ENCODE data around the gene METTL26. TPM values are rescaled to one million over a fixed set of nuclear protein-coding genes. Genes with fewer than 3 reads are reported as not detected.

The METTL26 gene
- total RNA-seq, 1 experiment from 2014 or later: 60.9 TPM

DNA sequence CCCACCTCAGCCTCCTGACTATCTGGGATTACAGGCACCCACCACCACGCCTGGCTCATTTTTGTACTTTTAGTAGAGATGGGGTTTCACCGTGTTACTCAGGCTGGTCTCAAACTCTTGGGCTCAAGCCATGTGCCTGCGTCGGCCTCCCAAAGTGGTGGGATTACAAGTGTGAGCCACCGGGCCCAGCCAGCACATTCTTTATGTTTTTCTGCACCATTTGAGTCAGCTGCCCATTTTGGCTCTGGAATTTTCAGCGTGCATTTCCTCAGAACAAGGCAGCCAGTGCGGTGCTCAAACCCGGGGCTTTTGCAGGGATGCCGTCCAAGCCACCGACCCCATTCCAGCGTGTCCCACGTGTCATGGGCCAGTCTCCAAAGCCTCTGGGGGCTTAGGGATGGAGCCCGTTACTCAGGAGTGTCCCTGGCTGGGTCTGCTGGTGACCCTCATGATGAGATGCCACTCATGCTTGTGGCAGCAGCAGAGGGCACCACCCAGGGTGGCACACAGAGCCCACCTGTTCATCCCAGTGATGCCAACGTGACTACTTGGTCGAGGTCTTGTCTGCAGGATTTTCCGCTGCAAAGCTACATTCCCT, 50.0 kb downstream of the METTL26 start:
- Histone ChIP-seq H3K4me3 (no peak overlapping the region), H3K27ac (no peak overlapping the region), H3K36me3 (no peaks in the 10 kb centered on the region), H3K27me3 (no peaks in the 10 kb centered on the region), H3K9me3 (replicated peaks) (no peaks in the 10 kb centered on the region), H3K4me1 (no peaks in the 10 kb centered on the region)
- peak in 1 of 2 experiments; percentile 6 for DNase-seq

- no peaks in the 10 kb centered on the region for H3K9me3 ChIP-seq (replicated peaks)
- H3K27ac ChIP-seq: no peak overlapping the region
- H3K4me3 ChIP-seq: no peak overlapping the region
- no peaks in the 10 kb centered on the region for H3K36me3 ChIP-seq
- H3K4me1 ChIP-seq: no peaks in the 10 kb centered on the region
- no peaks in the 10 kb centered on the region for H3K27me3 ChIP-seq
- DNase-seq: peak in 1 of 2 experiments; percentile 9
Observed at GRCh38 chr16:585351-585750, 50.8 kb downstream of the METTL26 start.

Other genes starting within 250 kb of the METTL26 start
- 140 and 149 TPM in 2 replicates for gene NME4, start 239.1 kb downstream of the METTL26 start, total RNA-seq (2014; rRNA removed; shearing (Covaris generic))
- gene DECR2, start 234.4 kb downstream of the METTL26 start, total RNA-seq (2014; rRNA removed; shearing (Covaris generic)): 4.8 and 5.7 TPM in 2 replicates
- 28.6 and 30.2 TPM in 2 replicates for gene RAB11FIP3, start 210.7 kb downstream of the METTL26 start, total RNA-seq (2014; rRNA removed; shearing (Covaris generic))
- gene CAPN15, start 108.6 kb downstream of the METTL26 start, total RNA-seq (2014; rRNA removed; shearing (Covaris generic)): 48.8 and 54.0 TPM in 2 replicates
- not detected in 2 replicates for gene PRR35, start 75.9 kb downstream of the METTL26 start, total RNA-seq (2014; rRNA removed; shearing (Covaris generic))
- gene NHLRC4, start 69.3 kb downstream of the METTL26 start, total RNA-seq (2014; rRNA removed; shearing (Covaris generic)): 0.08 TPM in 1 of 2 replicates, not detected in the other
- gene PIGQ, start 66.3 kb downstream of the METTL26 start, total RNA-seq (2014; rRNA removed; shearing (Covaris generic)): 20.9 and 24.4 TPM in 2 replicates
- 13.2 and 14.4 TPM in 2 replicates for gene RAB40C, start 46.2 kb downstream of the METTL26 start, total RNA-seq (2014; rRNA removed; shearing (Covaris generic))
- gene WFIKKN1, start 5.3 kb downstream of the METTL26 start, total RNA-seq (2014; rRNA removed; shearing (Covaris generic)): 0.04 and 0.05 TPM in 2 replicates
- 3.3 and 4.6 TPM in 2 replicates for gene MCRIP2, start 5.5 kb upstream of the METTL26 start, total RNA-seq (2014; rRNA removed; shearing (Covaris generic))
- 10.5 and 18.3 TPM in 2 replicates for gene WDR90, start 13.1 kb upstream of the METTL26 start, total RNA-seq (2014; rRNA removed; shearing (Covaris generic))
- 41.0 and 66.2 TPM in 2 replicates for gene RHOT2, start 31.8 kb upstream of the METTL26 start, total RNA-seq (2014; rRNA removed; shearing (Covaris generic))
- gene RHBDL1, start 39.4 kb upstream of the METTL26 start, total RNA-seq (2014; rRNA removed; shearing (Covaris generic)): 0.94 and 2.5 TPM in 2 replicates
- gene STUB1, start 44.1 kb upstream of the METTL26 start, total RNA-seq (2014; rRNA removed; shearing (Covaris generic)): 46.0 and 49.2 TPM in 2 replicates
- gene JMJD8, start 48.0 kb upstream of the METTL26 start, total RNA-seq (2014; rRNA removed; shearing (Covaris generic)): 22.7 and 23.4 TPM in 2 replicates
- gene WDR24, start 54.1 kb upstream of the METTL26 start, total RNA-seq (2014; rRNA removed; shearing (Covaris generic)): 5.6 and 6.2 TPM in 2 replicates
- gene FBXL16, start 69.5 kb upstream of the METTL26 start, total RNA-seq (2014; rRNA removed; shearing (Covaris generic)): 1.7 and 1.8 TPM in 2 replicates
- 61.7 and 77.6 TPM in 2 replicates for gene METRN, start 78.8 kb upstream of the METTL26 start, total RNA-seq (2014; rRNA removed; shearing (Covaris generic))
- 11.4 and 11.7 TPM in 2 replicates for gene ANTKMT, start 84.8 kb upstream of the METTL26 start, total RNA-seq (2014; rRNA removed; shearing (Covaris generic))
- gene CCDC78, start 90.1 kb upstream of the METTL26 start, total RNA-seq (2014; rRNA removed; shearing (Covaris generic)): 4.5 and 5.0 TPM in 2 replicates
- gene HAGHL, start 90.8 kb upstream of the METTL26 start, total RNA-seq (2014; rRNA removed; shearing (Covaris generic)): 6.0 and 8.9 TPM in 2 replicates
- gene CIAO3, start 104.7 kb upstream of the METTL26 start, total RNA-seq (2014; rRNA removed; shearing (Covaris generic)): 30.2 and 31.5 TPM in 2 replicates
- gene MSLN, start 124.4 kb upstream of the METTL26 start, total RNA-seq (2014; rRNA removed; shearing (Covaris generic)): not detected in 2 replicates
- gene RPUSD1, start 152.1 kb upstream of the METTL26 start, total RNA-seq (2014; rRNA removed; shearing (Covaris generic)): 35.5 and 38.7 TPM in 2 replicates
- gene CHTF18, start 152.3 kb upstream of the METTL26 start, total RNA-seq (2014; rRNA removed; shearing (Covaris generic)): 34.5 and 46.0 TPM in 2 replicates
- not detected in 2 replicates for gene GNG13, start 164.4 kb upstream of the METTL26 start, total RNA-seq (2014; rRNA removed; shearing (Covaris generic))